GM06990 (cell line): ENCODE data around the gene CCN2.
"Not testable (repeated sequence)": the region's sequence is repeated elsewhere in the genome, so short reads cannot be mapped to it uniquely, and the experiment has no call there.

ENCODE experiments used
- DNase-seq: peaks from one replicate; pipeline ENCODE4 v3.0.0-alpha.2; 2011; ENCODE audit not compliant: insufficient read length; ENCODE audit errors: extremely low read depth
- H3K27me3 ChIP-seq: replicated peaks from 2 replicates; pipeline ENCODE4 v1.6.0; 2011; ENCODE audit warnings: low read length; ENCODE audit not compliant: control insufficient read depth, insufficient read depth
- H3K36me3 ChIP-seq: 2 replicates; pipeline ENCODE4 v1.5.1; 2011; ENCODE audit warnings: low read length; ENCODE audit not compliant: control insufficient read depth, insufficient read depth
- H3K4me3 ChIP-seq: replicated peaks from 2 replicates; pipeline ENCODE4 v1.5.1; 2011; ENCODE audit warnings: low read depth, mild to moderate bottlenecking, control low read depth, low read length
- TF ChIP-seq, protein P1 (sequence below): IDR thresholded peaks from 2 replicates; pipeline ENCODE4 v1.5.1; 2011; ENCODE audit warnings: low read length, control low read depth, mild to moderate bottlenecking, inconsistent platforms; ENCODE audit not compliant: insufficient read depth, poor library complexity, severe bottlenecking

Gene CCN2

DNA sequence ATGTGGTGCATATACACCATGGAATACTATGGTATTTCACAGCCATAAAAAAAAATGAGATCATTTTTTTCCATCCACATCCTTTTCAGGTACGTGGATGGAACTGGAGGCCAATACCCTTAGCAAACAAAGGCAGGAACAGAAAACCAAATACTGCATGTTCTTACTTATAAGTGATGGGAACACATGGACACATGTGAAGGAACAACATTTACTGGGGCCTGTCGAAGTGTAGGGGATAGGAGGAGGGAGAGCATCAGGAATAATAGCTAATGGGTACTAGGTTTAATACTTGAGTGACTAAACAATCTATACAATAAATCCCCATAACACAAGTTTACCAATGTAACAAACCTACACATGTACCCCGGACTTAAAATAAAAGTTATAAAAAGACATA is 30.5 kb downstream of the CCN2 start:
- no peaks in the 10 kb centered on the region; the same call in 1 of the 2 replicates for H3K27me3 ChIP-seq
- TF ChIP-seq, protein P1, sequence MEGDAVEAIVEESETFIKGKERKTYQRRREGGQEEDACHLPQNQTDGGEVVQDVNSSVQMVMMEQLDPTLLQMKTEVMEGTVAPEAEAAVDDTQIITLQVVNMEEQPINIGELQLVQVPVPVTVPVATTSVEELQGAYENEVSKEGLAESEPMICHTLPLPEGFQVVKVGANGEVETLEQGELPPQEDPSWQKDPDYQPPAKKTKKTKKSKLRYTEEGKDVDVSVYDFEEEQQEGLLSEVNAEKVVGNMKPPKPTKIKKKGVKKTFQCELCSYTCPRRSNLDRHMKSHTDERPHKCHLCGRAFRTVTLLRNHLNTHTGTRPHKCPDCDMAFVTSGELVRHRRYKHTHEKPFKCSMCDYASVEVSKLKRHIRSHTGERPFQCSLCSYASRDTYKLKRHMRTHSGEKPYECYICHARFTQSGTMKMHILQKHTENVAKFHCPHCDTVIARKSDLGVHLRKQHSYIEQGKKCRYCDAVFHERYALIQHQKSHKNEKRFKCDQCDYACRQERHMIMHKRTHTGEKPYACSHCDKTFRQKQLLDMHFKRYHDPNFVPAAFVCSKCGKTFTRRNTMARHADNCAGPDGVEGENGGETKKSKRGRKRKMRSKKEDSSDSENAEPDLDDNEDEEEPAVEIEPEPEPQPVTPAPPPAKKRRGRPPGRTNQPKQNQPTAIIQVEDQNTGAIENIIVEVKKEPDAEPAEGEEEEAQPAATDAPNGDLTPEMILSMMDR, result no peak
- DNase-seq, result no peak
- H3K4me3 ChIP-seq, result no peak overlapping the region
- no peaks in the 10 kb centered on the region for H3K36me3 ChIP-seq

DNA sequence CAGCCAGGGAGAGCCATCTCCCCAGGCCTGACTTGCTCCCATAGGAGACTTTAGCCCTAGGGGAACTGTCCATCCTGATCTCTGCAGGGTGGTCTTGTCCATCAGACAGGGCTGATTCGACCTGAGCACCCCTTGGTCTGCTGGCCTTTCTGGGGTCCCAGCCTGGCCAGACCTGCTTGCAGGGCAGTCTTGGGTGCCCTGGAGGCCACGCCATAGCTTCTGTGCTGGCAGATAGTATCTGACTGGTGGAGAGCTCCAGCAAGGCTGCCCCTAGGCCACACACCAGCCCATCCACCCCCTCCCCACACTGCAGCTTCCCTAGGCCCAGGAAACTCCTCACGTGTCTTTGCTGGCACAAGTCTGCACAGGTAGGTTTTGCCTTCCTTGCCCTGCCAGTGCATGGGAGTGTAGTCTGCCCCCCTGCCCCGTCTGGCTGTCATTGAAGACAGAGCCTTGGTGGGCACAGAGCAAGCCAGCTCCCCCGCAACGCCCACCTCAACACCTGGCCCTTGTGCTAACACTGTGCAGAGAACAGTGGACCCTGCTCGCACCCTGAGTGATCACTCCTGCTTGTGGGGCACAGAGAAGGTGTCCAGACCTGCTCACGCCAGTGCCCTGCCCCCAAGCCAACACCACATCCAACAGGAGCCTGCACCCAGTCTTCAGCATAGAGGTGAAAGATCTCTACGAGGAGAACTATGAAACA is 32.4 kb downstream of the CCN2 start:
- DNase-seq, result no peak
- TF ChIP-seq, protein P1, result no peak
- H3K36me3 ChIP-seq, result no peaks in the 10 kb centered on the region
- H3K27me3 ChIP-seq, result no peaks in the 10 kb centered on the region; the same call in 1 of the 2 replicates
- H3K4me3 ChIP-seq, result no peak overlapping the region

DNA sequence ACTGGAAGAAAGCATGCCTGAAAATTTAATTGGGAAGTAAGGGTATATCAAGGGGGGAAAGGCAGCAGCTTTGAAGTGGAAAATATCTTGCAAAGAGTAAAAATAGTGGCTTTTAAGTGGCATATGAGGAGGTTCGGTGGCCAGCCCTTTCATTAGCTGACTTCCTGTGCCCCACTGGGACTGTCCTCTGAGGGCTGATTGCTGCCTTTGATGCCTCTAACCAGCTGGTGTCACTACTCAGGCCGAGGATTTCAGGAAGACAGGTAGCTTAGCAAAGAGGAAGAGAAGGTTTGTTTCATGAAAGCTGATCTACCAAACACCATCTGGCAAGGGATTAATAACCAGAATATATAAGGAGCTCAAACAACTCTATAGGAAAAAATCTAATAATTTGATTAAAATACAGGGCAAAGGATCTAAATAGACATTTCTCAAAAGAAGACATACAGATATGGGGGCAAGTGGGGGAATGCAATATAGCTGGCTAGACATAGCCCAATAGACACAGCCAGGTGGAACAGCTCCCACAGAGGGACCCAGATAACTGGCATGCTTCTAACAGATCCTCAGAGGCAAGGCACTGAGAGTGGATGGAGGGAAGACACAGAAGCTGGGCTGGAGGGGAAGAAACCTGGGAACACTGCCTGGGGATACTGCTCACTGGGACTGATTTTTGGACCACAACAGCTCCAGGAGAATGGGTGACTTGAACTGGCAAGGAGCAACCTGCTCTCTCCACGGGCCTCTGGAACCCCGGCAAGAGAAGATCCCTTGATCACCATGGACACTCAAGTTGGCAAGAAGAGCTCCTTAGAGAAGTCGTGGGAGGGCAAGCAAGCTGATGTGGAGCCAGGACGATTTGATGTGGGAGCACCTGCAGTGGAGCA is 33.2 kb downstream of the CCN2 start:
- H3K4me3 ChIP-seq, result no peak overlapping the region
- H3K36me3 ChIP-seq, result no peaks in the 10 kb centered on the region
- no peak for DNase-seq
- TF ChIP-seq, protein P1, result no peak
- no peaks in the 10 kb centered on the region; the same call in 1 of the 2 replicates for H3K27me3 ChIP-seq

DNA sequence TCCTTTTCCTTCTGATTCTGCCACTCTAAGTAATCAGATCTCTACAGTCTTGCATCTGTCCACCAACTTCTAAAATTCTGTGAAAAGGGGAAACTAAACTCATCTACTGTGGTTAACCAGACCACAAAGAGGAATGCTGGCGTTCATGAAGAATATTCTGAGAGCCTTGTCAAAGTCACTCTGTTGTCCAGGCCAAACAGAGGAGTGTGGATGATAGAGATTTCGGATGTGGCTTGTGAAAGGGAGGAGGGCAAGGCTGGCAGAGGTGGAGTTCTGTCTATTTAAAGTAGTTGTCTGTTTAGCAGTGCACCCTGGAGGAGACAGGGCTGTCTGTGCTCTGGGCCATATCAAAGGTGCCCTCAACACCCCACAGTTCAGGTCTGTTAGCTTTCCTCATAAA is 33.9 kb downstream of the CCN2 start:
- DNase-seq, result no peak
- TF ChIP-seq, protein P1, result no peak
- H3K4me3 ChIP-seq, result no peak overlapping the region
- no peaks in the 10 kb centered on the region for H3K36me3 ChIP-seq
- H3K27me3 ChIP-seq, result no peaks in the 10 kb centered on the region; the same call in 1 of the 2 replicates

DNA sequence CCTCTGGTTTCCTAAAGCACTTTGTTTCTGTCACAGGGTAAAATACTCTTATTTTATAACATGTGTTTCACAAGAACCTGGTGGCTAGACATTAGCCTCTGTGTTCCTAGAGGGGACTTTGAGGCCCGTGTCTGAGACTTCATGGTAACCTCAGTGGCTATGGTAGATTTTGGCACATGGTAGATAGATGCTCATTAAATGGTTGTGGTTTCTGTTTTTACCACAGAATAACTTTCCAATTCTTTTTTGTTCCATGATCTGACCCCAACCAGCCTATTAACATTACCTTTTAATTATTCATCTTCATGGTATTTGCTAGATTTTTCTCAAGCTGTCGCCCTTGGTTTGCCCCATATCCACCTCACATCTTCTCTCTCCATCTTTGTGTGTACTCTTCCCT is 34.3 kb downstream of the CCN2 start:
- no peak for DNase-seq
- no peak overlapping the region for H3K4me3 ChIP-seq
- TF ChIP-seq, protein P1, result no peak
- no peaks in the 10 kb centered on the region; the same call in 1 of the 2 replicates for H3K27me3 ChIP-seq
- no peaks in the 10 kb centered on the region for H3K36me3 ChIP-seq

DNA sequence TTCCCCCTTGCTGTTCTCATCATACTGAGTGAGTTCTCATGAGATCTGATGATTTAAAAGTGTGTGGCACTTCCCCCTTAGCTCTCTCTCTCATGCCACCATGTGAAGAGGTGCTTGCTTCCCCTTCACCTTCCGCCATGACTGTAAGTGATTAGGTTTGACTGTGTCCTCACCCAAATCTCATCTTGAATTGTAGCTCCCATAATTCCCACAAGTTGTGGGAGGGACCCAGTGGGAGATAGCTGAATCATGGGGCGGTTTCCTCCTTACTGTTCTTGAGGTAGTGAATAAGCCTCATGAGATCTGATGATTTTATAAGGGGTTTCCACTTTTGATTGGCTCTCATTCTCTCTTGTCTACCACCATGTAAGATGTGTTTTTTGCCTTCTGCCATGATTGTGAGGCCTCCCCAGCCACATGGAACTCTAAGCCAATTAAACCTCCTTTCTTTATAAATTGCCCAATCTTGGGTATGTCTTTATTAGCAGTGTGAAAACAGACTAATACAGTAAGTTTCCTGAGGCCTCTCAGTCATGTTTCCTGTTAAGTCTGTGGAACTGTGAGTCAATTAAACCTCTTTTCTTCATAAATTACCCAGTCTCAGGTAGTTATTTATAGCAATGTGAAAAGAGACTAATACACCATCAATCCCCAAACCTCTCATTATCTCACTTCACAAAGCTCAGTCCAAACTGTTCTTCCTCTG is 34.9 kb downstream of the CCN2 start:
- not testable (repeated sequence) for H3K4me3 ChIP-seq, H3K27me3 ChIP-seq, H3K36me3 ChIP-seq, DNase-seq
